NCI-H446 (cell line): ENCODE results near the gene EYS.
"Not testable (repeated sequence)": the region's sequence is repeated elsewhere in the genome, so short reads cannot be mapped to it uniquely, and the experiment has no call there.

Source experiments
- DNase-seq, 2 experiments: peaks; one replicate each; lab custom pipeline; 2025; lab: John Stamatoyannopoulos, UW

Gene EYS

GRCh38 chr6:64301307-64302236 lies 1405.5 kb downstream of the EYS start:
- no peak for DNase-seq

GRCh38 chr6:64299176-64299575 lies 1407.8 kb downstream of the EYS start:
- DNase-seq = no peak

GRCh38 chr6:64294034-64294433 lies 1413.0 kb downstream of the EYS start:
- no peak for DNase-seq

GRCh38 chr6:64293298-64293697 lies 1413.7 kb downstream of the EYS start:
- no peak for DNase-seq

GRCh38 chr6:64290867-64291266 lies 1416.2 kb downstream of the EYS start:
- DNase-seq = no peak

GRCh38 chr6:64289931-64290330 lies 1417.1 kb downstream of the EYS start:
- no peak for DNase-seq

- DNase-seq = no peak
These were observed 1418.7 kb downstream of the EYS start for GRCh38 chr6:64288351-64288750.

- DNase-seq = no peak
These were observed 1425.9 kb downstream of the EYS start for GRCh38 chr6:64281167-64281566.

- DNase-seq = peak; percentile 11 to 27
These were observed 1426.5 kb downstream of the EYS start for GRCh38 chr6:64280569-64280968.

- no peak for DNase-seq
These were observed 1436.9 kb downstream of the EYS start for GRCh38 chr6:64270083-64270482.

GRCh38 chr6:64266351-64266821 lies 1440.6 kb downstream of the EYS start:
- DNase-seq = no peak

- DNase-seq = no peak
These were observed 1443.2 kb downstream of the EYS start for GRCh38 chr6:64263778-64264177.

- DNase-seq = no peak
These were observed 1447.7 kb downstream of the EYS start for GRCh38 chr6:64259372-64259771.

GRCh38 chr6:64258752-64259151 lies 1448.3 kb downstream of the EYS start:
- DNase-seq = no peak

- no peak for DNase-seq
These were observed 1448.7 kb downstream of the EYS start for GRCh38 chr6:64258302-64258701.

GRCh38 chr6:64257586-64257985 lies 1449.4 kb downstream of the EYS start:
- no peak for DNase-seq

GRCh38 chr6:64256483-64256882 lies 1450.5 kb downstream of the EYS start:
- no peak for DNase-seq

GRCh38 chr6:64255000-64255399 lies 1452.0 kb downstream of the EYS start:
- no peak for DNase-seq

GRCh38 chr6:64254558-64254957 lies 1452.5 kb downstream of the EYS start:
- no peak for DNase-seq

- no peak for DNase-seq
These were observed 1454.8 kb downstream of the EYS start for GRCh38 chr6:64252256-64252655.

GRCh38 chr6:64250126-64250525 lies 1456.9 kb downstream of the EYS start:
- DNase-seq = no peak

- DNase-seq = no peak
These were observed 1457.9 kb downstream of the EYS start for GRCh38 chr6:64249115-64249514.

- no peak for DNase-seq
These were observed 1463.4 kb downstream of the EYS start for GRCh38 chr6:64243618-64244017.

GRCh38 chr6:64238908-64239307 lies 1468.1 kb downstream of the EYS start:
- DNase-seq = not testable (repeated sequence)
